NT2/D1 (cell line): Measurements from ENCODE around the gene CEP89.

Experiments
- SUZ12 ChIP-seq: IDR thresholded peaks from 2 replicates; pipeline ENCODE4 v1.6.1; 2011; ENCODE audit not compliant: insufficient read length, insufficient read depth; ENCODE audit errors: extremely low read depth
- YY1 ChIP-seq: IDR thresholded peaks from 2 replicates; pipeline ENCODE4 v1.6.1; 2011; ENCODE audit not compliant: insufficient read length, insufficient read depth
- ZNF274 ChIP-seq: IDR thresholded peaks from 2 replicates; pipeline ENCODE4 v1.6.1; 2011; ENCODE audit warnings: mild to moderate bottlenecking, low read depth, low read length

DNA sequence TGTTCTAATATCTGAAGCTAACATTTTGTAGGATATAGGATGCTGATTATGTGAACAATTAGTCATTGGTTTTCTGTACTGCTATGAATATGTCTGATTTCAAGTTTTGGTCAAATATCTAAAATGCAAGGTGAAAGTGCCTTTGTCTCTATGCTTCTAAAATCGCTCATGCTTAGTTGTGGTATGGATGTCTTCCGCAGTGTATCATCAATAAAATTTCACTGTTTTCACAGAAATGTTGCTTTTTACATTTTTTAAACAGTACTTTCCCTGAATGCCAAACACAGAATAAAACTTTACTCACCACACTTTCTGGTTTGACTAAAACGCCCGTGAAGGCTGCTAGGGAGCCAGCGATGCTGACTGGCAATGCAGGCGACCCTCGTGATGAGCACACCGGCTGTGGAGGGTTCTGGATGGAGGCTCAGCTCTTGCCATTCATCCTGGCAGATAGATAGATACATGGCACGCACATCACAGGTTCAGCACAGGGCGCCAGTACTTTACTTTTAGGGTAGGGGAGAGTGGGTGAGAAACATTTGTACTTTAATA is 142.3 kb downstream of the CEP89 start:
- TF ChIP-seq YY1 (no peak), ZNF274 (no peak), SUZ12 (no peak)
